NCI-H82 treated with DMSO at 0.1 percent for 48 hours (cell line): Measurements from ENCODE around the gene ACCS.

Experiments used
- DNase-seq: peaks from one replicate; lab custom pipeline; 2025; ENCODE audit not compliant: unreplicated experiment; lab: John Stamatoyannopoulos, UW

ACCS gene

DNA sequence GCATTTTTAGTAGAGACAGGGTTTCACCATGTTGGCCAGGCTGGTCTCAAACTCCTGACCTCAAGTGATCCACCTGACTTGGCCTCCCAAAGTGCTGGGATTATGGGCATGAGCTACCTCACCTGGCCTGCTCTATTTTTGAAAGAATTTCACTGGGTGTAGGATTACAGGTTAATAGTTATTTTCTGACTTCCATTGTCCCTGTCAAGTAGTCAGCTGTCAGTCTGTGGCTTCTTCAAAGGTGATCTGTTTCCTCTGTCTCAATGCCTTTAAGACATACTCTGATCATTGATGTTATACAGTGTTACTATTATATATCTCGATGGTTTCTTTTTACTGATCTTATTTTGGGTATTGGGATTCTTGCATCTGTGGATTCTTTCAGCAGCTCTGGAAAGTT lies 19.3 kb downstream of the ACCS start:
- no peak for DNase-seq

DNA sequence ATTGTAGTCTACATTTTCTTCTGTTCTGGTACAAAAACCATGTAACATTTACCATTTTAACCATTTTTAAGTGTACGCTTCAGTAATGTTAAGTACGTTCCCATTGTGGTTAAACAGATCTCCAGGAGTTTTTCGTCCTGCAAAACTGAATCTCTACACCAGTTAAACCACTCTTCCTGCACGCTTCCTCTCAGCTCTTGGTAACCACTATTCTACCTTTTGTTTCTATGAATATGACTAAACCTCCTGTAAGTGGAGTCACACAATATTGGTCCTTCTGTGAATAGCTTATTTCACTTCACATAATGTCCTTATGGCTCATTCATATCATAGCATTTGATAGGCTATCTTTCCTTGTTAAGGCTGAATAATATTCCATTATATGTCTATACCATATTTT lies 22.3 kb downstream of the ACCS start:
- DNase-seq, result no peak

DNA sequence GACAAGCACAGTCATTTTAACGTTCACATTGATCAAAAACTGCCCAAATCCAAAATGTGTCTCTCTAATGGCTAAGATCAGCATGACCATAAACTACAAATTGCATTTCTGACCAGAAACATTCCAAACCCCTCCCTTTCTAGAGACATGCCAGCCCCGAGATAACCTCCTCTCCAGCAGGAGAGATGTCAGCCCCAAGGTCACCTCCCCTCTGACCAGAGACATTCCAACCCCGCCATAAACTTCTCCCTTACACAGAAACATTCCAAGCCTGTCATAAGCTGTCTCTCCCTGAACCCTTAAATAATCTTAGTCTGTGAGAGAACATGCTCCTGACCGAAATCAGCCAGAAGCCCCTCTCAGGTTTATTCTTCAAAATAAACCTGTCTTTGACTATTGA lies 22.8 kb downstream of the ACCS start:
- DNase-seq, result no peak

DNA sequence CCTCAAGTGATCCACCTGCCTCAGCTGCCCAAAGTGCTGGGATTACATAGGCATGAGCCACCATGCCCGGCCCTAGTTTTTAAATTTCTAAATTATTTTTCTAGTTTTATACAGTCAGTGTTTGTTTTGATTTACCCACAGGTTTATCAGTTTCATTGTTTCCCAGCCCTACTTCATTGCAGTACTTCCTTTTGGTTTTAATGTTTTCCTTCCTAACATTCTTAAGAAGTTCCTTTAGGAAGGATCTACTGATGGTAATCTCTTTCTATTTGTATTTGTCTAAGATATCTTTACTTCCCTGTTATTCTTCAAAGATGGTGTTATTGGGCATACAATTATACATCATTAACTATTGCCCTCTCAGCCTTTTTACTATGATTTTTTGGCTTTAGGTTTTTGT lies 24.5 kb downstream of the ACCS start:
- DNase-seq, result no peak

DNA sequence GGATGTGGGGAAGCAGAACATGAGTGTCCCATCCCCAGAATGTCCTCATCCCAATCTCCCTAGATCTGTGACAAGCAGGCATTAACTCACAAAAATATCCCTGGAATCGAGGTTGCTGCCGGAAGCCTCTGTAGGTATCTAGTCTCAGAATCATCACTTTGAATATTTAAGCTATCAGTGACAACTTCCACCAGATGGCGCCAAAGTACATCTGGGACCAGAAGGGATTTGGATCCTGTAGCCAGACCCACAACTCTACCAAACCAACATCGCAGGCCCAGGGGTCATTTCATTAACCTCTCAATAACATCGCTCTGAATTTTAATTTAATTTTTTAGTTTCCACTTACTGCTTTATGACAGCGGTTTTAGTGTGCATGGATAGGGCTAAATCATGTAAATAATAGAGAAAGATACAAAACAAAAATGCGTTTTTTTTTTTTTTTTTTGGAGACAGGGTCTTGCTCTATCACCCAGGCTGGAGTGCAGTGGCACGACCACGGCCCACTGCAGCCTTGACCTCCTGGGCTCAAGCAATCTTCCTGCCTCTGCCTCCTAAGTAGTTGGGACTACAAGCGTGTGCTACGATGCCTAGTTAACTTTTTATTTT lies 28.3 kb downstream of the ACCS start:
- peak; percentile 29 for DNase-seq

DNA sequence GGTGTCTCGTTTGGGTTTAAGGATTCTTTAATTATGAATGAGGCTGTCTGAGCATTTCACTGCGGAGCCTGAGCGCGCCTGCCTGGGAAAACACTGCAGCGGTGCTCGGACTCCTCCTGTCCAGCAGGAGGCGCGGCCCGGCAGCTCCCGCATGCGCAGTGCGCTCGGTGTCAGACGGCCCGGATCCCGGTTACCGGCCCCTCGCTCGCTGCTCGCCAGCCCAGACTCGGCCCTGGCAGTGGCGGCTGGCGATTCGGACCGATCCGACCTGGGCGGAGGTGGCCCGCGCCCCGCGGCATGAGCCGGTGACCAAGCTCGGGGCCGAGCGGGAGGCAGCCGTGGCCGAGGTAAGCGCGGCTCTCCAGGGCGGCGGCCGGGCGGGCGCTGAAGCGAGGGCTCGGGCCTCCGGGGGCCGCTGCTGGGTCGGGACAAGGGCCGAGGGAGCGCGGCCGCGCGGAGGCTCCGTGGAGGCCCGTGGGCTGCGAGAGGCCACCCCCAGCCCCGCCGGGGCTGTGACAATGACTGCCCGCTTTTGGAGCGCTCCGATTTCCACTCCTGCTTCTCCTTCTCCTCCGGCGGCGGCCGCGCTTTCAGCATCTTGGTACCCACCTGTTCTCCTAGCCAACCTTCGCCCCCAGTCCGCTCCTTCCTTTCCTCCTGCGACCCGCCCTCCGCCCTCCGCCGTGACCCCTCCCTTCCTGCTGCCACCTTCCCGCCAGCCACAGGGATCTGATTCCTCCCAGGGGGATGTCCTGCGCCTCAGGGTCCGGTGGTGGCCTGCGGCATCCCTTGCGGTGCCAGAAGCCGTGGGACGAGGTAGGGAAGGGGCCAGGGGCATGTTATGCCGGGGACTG lies 29.7 kb downstream of the ACCS start, which contains the start of gene EXT2:
Gene EXT2, plus strand, starts transcription at position 173 of the 854 bp plus-strand sequence. CDS start 12,035 bp downstream, outside the sequence.
- DNase-seq, result no peak

DNA sequence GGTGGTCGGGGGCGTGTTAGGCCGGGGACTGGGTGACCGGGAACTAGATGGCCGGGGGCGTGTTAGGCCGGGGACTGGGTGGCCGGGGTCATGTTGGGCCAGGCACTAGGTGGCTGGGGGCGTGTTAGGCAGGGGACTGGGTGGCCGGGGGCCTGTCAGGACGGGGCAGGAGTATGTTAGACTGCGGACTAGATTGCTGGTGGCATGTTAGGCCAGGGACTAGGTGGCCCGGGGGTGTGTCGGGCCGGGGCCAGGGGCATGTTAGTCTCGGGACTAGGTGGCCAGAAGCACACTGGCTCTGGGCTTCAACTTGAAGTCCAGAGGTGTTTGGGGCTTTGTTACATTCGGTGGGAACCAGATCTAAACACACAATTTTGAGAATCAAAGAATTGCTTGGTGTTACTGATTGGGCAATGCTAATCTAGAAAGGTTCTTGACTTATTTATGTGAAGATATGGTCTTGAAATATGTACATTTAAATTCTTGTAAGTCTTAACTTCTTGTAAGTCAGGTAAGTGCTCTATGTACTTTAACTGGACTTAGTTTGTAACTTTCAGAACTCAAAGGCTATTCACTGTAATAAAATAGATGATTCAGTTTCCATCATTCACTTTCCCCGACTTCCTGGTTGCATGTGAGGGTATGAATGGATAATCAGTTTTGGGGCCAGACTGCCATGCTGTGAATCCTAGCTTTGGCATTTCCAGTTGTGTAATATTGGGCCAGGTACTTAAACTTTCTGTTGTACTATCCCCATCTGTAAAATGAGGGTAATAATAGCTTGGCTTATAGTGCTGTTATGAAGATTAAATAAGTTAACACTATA lies 30.5 kb downstream of the ACCS start:
- no peak for DNase-seq

DNA sequence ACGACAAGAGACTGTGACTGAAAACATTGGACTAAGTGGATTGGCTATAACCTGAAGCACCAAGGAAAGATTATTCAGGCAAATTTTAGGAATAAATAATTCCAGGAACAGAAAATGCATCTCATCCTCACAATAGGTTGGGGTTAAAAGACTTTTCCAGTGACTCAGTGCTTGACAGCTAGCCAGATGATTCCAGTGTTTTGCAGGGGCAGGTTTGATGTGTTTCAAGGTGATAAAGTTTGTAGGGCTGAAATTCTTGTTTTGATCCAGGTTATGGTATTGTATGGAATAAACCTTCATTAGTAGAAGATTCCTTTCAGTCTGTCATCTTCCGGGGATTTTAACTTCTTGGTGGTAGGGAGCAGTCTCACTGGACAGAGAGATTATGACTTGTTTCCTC lies 31.8 kb downstream of the ACCS start:
- DNase-seq, result no peak

DNA sequence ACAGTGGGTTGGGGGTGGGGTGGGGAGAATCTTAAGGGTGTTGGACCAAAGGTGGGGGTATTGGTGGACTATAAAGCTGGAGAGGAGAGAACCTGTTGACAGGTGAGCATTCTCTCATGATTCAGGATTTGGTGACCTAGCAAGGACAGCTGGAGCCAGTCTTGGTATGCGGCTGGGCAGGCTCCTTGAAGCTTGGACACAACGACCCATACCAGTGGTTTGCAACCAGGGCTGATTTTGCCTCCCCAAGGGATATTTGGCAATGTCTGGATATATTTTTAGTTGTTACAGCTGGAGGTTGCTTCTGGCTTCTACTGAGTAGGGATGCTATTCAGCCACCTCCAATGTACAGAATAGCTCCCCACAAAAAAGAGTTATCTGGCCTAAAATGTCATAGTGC lies 35.0 kb downstream of the ACCS start:
- no peak for DNase-seq

DNA sequence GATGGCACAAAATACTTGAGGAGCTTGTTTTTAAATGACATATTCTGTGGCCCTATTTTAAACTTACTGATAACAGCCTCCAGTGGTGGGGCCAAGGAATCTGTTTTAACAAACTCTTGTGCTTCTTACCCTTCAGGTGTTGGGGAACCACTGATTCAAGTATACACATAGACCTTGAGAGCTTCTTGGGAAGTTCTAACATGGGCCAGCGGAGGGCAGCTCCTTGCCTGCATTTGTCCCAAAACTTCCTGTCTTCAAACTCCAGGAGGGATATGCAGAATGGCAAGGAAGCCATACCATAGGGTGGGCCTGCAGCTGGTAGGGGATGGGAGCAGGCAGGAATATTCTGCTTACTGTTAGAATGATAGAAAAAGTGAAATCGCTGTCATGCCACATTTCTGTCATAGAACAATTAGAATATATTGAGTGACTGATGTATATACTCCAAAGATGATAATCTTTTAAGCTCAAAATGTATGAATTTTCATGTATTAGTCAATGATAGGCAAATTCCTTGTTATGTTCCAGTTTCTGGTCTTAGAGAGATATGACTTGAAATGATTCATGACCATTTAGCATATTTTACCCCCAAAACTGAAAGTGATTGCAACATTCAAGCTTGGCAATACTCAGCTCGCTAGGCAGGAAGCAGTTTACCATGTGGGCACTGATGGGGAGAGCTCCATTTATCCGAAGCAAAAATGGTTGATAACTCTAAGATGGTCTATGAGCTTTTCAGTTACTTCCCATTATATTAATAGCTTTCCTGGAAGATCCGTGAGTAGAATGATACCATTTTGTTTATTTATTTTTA lies 38.6 kb downstream of the ACCS start:
- DNase-seq, result no peak

DNA sequence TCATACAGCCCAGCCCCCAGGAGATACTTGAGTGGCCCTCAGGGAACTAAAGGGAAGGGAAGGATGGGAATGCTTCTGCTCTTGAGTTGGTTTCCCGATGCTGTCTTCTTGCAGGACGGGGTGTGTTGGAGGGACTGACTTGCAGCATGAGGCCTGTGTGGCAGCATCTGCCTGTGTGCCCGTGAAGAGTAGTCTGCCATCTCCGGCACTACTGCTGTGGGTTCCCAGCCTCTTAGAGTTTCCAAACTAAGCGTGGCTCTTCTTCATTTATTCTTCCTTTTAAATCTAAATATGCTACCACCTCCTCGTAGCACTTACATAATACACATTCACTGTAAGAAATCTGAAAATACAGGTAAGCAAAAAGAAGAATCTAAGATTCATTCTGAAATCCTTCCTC lies 42.2 kb downstream of the ACCS start:
- DNase-seq, result no peak

DNA sequence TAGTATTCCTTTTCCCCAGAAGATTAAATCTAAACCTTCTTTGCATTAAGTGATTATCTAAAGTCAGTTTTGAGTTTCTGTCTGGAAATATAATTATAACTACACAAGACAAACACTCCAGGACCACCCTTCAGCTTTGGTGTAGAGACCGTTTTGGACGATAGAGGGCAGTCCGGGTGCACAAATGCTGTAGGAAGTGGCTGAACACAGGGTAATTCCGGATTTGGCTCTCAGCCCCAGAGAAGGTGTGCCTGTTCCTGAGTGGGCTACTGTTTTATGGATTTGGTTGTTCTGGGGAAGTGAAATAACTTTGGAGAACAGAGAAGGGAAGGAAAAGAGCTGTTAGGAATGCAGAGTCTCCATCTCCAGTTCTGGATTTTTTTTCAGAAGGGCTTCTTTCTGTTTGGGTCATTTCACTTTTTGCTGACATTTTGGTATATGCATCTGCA lies 44.2 kb downstream of the ACCS start:
- DNase-seq, result peak; percentile 5

DNA sequence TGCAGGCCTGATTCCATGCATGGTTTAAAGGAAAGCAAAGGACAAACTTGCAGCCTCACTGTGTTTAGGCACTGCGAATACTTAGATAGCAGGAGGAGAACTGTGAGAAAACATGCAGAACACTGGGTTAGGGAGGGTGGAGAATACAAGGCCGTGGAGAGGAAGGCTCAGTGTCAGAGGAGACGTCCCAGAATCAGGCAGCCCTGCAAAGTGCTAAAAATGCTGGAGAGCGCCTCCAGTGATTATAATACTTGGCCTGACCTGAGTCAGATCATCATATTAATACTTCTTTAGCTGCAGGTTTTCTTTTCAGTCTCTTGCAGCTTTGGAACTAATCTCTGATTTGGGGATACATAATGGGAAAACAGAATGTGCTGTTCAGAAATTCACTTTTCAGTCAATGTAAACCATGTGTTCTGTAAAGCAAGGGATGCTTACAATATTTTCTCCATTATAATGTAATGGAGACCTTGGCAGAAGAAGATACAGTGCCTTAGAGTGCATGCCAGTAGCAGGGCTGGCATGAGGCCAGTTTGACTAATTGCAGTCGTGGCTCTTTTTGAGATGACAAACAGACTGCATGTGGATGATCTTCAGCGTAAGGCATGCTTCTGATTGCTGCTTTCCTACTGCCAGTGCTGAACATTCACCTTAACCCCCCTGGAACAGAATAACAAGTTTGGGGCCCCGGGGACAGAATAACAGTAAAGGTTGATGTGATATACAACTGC lies 46.2 kb downstream of the ACCS start:
- no peak for DNase-seq

DNA sequence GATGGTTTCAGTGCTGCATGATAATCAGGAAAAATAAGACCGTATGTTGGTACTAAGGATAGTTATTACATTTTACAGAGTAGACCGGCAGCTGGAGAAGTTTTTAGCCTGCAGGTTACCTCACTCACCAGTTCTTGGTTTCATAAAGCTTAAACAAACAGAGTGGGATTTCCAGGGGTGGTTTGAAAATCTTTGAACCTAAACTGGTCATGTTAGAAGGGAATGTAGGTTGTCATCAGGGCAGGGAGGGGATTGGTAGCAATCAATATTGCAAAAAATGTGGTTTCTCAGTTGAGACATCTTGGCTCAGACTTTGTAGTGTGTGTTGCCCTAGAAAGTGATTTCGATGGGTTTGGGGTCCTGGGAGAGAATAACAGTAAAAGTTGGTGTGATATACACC lies 46.9 kb downstream of the ACCS start:
- DNase-seq, result no peak

DNA sequence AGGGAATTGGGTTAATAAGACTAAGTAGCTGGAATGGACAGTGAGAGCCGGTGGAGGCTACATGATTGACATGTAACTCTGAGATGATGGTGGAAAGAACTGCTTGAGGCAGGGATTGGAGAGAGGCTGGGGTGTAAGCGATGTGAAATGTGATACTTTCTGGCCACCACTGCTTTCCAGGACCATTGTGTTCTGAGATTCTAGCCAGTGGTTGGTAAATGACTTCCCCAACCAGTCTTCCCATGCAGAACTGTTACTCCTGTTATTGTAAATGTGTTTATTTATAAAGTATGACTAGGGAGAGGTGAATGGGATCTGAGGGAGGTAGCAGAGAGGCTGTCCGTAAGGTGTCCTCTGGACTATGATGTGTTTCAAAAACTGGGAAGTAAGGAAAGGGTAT lies 47.5 kb downstream of the ACCS start:
- DNase-seq, result no peak

DNA sequence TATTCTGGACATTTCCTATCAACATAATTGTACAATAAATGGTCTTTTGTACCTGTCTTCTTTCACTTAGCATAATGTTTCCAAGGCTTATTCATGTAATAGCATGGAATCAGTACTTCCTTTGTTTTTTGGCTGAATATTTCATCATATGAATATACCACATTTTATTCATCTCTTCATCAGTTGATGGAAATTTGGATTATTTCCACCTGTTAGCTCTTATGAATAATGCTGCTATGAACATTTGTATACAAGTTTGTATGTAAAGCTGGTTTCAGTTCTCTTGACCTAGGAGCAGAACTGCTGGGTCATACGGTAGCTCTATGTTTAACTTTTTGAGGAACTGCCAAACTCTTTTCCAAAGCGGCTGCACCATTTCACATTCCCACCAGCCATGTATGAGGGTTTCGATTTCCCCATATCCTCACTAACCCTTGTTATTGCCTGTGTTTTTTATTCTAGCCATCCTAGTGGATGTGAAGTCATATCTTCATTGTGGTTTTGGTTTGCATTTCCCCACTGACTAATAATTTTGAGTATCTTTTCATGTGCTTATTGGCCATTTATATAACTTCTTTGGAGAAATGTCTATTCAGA lies 50.3 kb downstream of the ACCS start:
- DNase-seq, result no peak

DNA sequence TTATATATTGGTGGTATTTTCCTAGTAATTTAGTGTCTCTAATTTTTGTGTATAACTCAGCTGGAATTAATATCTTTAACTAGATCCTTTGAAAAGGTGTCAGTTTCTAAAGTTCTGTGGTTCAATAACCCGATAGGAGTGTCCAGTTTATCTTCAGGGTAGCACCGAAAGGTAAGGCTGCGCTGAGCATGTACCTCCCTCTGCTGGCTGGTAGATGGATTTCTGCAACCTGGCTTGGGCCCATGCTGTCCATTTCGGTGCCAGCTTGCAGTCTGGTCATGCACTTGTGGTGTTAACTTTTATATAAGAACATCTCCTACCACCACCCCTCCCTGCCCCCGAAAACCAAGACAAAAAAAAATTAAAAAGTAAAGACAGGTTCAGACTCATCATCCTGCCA lies 54.1 kb downstream of the ACCS start:
- DNase-seq, result no peak

DNA sequence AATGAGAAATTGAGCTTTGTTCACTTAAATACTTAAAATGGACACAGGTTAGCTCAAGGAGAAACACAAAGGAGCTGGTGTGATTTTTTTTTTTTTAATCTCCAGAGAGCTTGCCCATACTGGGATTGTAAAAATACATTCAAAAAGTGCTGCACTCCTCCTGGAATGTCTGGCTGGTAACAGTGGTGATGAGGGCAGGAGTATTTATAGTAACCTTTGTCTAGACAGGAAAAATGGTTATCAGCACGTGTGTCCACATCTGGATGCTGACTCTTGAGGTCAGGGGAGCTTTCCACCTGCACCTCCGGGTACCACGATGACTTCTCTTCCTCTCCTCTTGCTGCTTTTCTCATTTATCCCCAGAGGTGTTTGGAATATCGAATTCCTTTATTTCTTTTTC lies 59.5 kb downstream of the ACCS start:
- DNase-seq, result no peak

DNA sequence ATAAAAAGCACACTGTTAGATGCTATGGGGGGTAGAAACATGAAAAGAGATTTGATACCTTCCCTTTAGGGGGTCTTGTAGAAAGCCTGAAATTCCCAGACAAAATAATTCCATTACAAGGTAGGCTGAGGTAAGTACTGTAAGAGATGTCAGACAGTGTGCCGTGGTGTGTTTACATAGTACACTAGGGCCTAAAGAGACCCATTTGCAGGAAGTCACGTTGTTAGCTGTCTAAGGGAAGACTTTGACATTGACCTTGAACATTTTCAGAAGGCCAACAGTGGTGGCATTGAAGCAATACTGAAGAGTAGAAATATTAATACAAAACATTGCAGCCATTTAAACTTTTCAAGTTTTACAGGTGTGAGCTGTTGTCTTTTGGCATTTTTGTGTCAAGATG lies 60.2 kb downstream of the ACCS start:
- DNase-seq, result no peak

DNA sequence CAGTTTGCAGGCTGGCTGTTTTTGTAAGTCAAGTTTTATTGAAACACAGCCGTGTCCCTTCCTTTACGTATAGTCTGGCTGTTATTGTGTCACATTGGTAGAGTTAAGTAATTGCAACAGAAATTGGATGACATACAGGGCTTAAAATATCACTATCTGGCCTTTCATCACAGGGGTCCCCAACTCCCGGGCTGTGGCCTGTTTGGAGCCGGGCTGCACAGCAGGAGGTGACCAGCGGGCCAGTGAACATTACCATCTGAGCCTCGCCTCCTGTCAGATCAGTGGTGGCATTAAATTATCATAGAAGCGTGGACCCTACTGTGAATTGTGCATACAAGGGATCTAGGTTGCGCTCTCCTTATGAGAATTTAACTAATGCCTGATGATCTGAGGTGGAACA lies 61.1 kb downstream of the ACCS start:
- no peak for DNase-seq
